HTR-8/SVneo (cell line): ENCODE data around the gene RAB42.
A peak's percentile ranks its signal among the peaks of the same experiment; 100 is the strongest.
"Not testable (repeated sequence)": the region's sequence is repeated elsewhere in the genome, so short reads cannot be mapped to it uniquely, and the experiment has no call there.

Experiments
- DNase-seq: peaks from one replicate; pipeline ENCODE4 v3.0.0; 2011; ENCODE audit warnings: low spot score, mixed read lengths; ENCODE audit not compliant: insufficient read length
- FAIRE-seq: peaks from 2 replicates; lab custom pipeline; 2011; peaks lifted over from hg19 to GRCh38; lab: Jason Lieb, UNC

RAB42 gene, protein sequence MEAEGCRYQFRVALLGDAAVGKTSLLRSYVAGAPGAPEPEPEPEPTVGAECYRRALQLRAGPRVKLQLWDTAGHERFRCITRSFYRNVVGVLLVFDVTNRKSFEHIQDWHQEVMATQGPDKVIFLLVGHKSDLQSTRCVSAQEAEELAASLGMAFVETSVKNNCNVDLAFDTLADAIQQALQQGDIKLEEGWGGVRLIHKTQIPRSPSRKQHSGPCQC

DNA sequence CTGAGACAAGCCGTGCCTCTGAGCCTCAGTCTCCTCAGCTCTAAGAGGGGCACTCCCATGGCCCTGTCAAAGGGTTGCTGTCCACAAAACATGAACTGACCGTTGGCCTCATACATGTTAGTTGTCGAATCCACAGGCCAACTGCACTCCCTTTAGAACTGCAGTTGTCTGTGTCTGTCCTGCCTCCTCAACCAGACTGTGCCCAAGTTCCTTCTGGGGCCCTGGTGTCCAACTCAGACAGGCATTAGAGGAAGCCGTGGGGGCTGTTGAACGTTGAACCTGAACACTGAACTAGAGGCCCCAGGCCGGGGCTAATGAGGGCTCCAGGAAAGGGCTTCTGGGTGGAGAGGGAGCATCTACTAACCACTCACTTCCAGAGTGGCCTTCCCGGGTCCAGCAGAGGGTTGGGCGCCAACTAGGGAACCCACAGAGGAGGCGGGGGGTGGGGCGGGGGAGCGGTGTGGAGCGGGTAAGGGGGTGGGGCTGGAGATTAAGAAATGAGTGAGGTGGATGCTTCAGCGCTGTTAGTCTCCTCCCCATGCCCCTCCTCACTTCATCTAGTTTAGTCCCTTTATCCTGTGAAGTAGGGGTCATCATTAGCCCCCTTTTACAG lies at the start of gene RAB42:
Gene RAB42 (plus strand): TSS at position 558 of the 613 bp plus-strand sequence. CDS start 247 bp downstream, outside the sequence.
- FAIRE-seq (no peak), DNase-seq (no peak)

DNA sequence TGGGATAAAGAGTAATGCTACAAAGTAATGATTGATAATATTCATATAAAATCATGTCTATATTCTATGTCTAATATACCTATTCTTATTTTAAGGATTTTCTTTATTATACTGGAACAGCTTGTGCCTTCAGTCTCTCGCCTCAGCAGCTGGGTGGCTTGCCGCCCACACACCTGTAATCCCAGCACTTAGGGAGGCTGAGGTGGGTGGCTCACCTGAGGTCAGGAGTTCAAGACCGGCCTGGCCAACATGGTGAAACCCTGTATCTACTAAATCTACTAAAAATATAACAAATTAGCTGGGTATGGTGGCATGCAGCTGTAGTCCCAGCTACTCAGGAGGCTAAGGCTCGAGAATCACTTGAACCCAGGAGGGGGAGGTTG lies 46.8 kb upstream of the RAB42 start:
- DNase-seq (no peak), FAIRE-seq (no peak)

DNA sequence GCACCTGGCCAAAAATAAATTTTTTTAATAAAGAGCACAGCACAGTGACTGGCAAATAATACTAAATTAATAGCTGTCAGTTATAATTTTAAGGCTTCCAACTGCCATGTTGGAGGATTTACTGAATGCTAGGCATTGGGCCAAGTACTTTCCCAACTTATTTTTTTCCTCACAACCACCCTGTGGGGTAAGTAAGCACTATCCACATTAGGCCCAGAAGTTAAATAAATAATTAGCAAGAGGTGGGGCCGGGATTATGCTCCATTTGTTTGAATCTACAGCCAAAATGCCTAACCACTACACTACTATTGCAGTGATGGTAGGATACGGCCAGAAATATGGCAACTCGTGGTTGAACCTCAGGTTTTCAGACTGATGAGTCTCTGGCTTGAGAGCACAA lies 43.7 kb upstream of the RAB42 start:
- FAIRE-seq (no peak), DNase-seq (no peak)

DNA sequence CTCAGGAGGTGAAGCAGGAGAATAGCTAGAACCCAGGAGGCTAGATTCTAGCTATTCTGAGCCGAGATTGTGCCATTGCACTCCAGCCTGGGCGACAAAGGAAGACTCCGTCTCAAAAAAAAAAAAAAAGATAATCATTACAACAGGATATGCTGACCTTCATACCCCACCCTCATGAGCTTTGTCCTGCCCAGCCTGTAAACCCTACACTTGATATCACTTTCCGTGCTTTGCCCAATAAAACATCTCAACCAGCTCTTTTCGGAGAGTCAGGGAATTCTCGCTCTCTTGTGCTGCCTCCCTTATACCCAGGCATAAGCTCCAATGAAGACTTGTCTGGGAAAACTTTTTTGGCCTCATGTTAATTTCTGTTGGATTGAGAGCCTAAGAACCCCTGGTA lies 40.7 kb upstream of the RAB42 start:
- no peak for DNase-seq
- FAIRE-seq = no peak

- DNase-seq (peak; percentile 93), FAIRE-seq (no peak)
Observed at GRCh38 chr1:28552758-28553663, 39.1 kb upstream of the RAB42 start, which contains the start of gene TRNAU1AP. TRNAU1AP (plus strand) TSS chr1:28553085; CDS start chr1:28553111, 26 bp downstream.

DNA sequence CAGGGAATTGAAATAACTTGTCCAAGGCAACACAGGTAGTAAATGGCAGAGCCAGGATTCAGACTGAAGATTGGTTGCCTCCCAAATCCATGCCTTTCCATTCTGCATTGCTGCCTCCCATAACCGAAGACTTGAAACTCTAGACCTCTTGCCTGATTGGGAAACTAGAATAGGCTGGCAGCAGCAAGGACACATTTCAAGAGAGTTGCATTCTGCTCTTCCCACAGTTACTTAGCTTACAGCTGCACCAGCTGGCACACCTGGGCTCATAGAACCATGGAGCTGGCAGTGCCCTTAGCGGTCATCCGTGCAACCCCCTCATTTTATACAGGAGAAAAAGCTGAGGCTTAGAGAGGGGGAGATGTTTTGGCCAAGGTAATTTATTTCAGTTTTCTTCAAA lies 31.2 kb upstream of the RAB42 start:
- DNase-seq (no peak), FAIRE-seq (no peak)

GRCh38 chr1:28564310-28564709 lies 27.8 kb upstream of the RAB42 start:
- DNase-seq (no peak), FAIRE-seq (no peak)

- FAIRE-seq = no peak
- DNase-seq = no peak
Observed at GRCh38 chr1:28565040-28565439, 27.0 kb upstream of the RAB42 start.

GRCh38 chr1:28565726-28566125 lies 26.3 kb upstream of the RAB42 start:
- FAIRE-seq = no peak
- DNase-seq = no peak

DNA sequence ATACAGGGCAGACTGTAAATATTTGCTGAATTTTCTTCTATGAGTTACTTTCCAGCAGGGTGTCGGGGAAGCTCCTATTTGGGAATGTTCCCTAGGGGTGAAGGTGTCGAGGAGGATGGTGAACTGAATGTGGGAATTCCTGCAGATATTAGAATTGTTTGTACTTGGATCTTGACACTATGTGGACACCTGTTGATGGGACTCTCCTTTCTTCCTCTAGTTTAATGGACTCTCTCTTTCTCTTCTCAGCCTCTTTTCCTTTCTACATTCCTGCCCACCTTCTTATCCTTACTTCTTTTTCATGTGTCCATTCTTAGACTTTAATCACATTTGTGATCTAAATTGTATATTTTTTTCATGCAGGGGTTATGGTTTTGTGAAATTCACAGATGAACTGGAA lies 25.1 kb upstream of the RAB42 start:
- DNase-seq (no peak), FAIRE-seq (no peak)

DNA sequence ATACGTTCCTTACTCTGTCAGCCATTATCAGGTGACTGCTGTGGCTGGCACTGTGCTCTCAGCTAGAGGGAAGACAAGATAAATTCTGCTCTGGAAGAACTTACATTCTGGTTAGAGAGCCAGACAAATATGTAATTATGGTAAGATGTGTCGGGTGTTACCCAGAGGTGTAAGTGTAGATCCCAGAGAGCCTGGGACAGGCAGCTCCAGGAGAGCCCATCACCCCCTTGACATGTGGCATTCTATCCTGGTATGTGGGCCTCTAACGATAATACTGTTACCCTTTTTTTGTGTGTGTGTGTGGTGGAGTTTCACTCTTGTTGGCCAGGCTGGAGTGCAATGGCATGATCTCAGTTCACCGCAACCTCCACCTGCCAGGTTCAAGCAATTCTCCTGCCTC lies 20.2 kb upstream of the RAB42 start:
- FAIRE-seq (no peak), DNase-seq (no peak)

DNA sequence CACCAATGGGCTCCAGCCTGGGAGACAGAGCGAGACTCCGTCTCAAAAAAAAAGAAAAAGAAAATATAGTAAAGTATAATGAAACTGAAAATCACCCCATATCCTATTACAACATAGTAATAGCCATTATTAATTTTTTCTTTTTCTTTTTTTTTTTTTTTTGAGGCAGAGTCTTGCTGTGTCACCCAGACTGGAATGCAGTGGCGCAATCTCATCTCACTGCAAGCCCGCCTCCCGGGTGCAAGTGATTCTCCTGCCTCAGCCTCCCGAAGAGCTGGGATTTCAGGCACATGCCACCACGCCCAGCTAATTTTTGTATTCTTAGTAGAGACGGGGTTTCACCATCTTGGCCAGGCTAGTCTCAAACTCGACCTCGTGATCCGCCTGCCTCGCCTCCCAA lies 19.2 kb upstream of the RAB42 start:
- not testable (repeated sequence) for DNase-seq, FAIRE-seq

DNA sequence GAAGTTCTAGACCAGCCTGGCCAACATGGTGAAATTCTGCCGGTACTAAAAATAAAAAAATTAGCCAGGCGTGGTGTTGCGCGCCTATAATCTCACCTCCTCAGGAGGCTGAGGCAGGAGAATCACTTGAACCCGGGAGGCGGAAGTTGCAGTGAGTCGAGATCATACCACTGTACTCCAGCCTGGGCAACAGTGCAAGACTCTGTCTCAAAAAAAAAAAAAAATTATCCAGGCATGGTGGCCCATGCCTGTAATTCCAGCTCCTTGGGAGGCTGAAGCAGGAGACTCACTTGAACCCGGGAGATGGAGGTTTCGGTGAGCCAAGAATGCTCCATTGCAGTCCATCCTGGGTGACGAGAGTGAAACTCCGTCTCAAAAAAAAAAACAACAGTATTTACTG lies 18.5 kb upstream of the RAB42 start:
- DNase-seq (no peak), FAIRE-seq (no peak)

DNA sequence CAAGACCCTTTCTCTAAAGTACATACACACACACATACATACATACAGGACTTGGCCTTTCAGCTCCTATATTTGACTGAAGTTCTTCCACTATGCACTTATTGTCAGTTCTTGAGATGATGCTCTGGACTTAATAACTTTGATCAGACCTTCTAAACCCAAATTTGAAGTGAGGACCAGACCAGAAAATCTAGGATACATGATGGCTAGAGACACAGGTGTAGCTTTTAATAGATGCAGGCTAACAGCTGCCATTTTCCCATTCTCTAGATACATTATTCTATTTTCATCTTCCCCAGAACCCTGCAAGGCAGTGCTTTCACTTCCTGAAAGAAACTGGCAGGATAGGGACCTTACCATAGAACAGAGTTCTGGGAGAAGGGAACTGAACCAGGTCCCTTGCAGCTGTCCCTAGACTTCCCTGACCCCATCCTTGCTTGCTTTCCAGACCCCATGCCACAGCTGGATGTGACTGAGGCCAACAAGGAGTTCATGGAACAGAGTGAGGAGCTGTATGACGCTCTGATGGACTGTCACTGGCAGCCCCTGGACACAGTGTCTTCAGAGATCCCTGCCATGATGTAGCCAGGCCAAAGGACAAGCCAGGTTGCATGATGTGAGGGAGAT lies 14.9 kb upstream of the RAB42 start:
- no peak for DNase-seq
- no peak for FAIRE-seq

- FAIRE-seq = no peak
- no peak for DNase-seq
Observed at GRCh38 chr1:28577738-28578536, 14.1 kb upstream of the RAB42 start.

- FAIRE-seq = no peak
- no peak for DNase-seq
Observed at GRCh38 chr1:28578696-28579218, 13.3 kb upstream of the RAB42 start.

DNA sequence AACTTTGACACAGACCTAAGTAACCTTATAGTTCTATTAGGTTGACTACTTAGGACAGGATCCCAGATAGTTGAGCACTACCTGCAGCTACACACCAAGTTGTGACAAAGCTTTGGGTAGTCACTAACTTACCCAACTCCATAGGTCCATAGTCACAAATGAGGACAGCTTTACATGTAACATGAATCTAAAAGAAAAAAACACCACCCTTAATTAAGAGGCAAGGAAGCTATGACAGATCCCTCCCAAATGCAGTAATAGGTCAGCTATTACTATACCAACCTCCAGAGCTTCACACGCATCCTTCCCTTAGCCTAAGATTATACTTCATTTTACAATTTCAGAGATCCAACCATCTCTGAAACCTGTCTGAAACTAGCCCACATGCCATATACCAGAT lies 12.7 kb upstream of the RAB42 start:
- no peak for DNase-seq

DNA sequence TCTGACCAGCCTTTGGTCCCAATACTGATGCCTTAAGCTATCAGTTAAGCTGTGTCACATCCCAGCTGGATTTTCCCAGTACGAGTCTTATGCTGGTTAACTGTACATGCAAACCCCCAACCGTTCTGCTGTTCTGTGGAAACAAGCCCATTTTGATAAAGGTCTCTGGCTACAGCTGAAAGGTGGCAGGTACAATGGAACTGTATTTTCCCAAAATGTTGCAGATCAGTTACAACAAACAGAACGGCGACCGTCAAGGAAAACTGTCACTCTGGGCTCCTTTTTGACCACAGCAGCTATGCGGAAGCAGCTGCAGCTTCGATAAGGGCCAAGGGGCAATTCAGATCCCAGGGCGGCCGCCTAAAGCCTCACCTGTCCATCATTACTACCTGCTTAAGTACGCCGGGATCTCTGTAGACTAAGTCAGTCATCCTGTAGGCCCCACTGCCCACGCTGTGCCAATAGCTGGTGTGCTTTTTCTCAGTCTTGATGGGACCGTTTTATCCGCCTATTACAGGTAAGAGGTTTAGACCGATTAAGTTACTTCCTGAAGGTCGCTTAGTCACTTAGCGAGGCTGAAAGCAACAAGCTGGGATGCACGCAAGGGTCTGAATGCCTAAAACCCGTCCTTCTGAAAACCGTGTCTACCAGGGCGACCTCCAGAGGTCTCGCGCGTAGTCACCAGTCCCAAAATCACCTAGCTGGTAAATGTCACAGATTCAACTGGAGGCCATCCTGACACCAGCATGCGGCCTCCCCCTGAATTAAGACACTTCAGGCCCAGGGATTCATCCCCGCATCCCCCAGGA lies 11.1 kb upstream of the RAB42 start:
- FAIRE-seq (no peak), DNase-seq (peak; percentile 53)

More for the DNA sequence above, 12.7 kb upstream of the RAB42 start:
- FAIRE-seq = no peak
